ENCODE data around the gene AATK. TPM values are rescaled to one million over a fixed set of nuclear protein-coding genes. Genes with fewer than 3 reads are reported as not detected.

AATK gene
- total RNA-seq, 1 experiment from 2014 or later: 0.16 TPM

DNA sequence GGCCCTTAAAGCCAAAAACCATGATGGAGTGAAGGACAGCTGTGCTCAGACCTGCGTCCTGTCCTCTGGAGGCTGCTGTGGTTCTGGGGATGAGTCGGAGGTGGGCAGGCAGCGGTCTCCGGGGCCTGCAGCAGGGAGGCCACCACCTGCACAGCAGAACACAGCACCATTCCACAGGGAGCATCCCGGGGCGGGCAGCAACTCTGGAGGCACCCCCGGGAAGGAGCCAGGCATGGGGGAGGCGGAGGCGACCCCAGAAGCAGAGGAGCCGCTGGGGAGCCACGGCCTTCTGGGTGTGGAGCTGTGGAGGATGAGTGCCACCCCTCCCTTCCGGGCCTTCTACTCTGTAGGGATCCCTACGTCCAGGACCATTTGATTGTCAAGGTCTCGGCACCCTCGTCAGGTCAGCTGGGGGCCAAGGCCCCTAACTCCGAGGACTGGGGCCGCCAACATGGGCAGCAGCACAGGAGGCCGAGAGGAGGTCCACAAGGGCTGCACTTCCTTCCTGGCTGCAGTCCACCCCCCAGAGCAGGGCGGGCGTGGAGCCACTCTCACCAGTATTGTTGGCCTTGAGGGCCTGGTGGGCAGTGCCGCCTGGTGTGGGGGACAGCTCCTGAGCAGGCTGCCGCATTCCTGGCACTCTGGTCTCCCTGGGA lies 32.9 kb upstream of the AATK start:
- no peak for DNase-seq
- Histone ChIP-seq H3K27me3 (no peaks in the 10 kb centered on the region), H3K36me3 (peaks cover 2% of the 10 kb centered on the region), H3K4me3 (no peak overlapping the region), H3K9me3 (no peaks in the 10 kb centered on the region)

DNA sequence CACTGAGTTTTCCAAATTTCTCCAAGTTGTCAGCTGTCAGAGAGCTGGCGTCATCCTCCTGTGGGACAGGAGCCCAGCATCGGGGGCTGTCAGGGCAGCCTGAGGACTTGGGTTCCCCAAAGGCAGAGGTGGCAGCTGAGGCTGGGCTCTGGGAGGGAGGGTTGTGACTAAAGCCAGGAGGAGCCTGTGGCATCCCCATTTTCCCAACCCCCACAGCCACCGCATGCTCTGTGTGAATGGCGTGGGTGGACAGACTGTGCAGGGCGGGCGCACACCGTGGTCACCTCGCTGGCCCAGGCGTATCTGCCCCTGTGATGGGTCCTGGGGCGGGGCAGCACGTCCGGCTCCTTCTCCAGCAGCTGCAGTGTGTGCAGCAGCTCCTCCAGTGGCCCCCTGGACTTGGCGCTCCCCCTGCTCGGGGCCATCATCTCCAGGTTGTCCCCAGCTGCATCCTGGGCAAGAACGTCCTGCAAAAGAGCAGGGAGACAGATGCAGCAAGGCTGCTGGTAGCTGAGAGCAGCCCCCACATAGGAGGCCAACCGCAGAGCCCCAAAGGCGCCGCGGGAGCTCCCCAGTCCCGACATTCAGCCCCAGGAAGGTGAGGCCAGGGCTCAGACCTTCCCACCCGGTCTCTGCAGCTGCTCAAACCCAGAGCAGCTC lies 31.9 kb upstream of the AATK start:
- no peak overlapping the region for H3K4me3 ChIP-seq
- H3K27me3 ChIP-seq: no peaks in the 10 kb centered on the region
- no peak for DNase-seq
- H3K36me3 ChIP-seq: peaks cover 2% of the 10 kb centered on the region
- H3K9me3 ChIP-seq: no peaks in the 10 kb centered on the region

DNA sequence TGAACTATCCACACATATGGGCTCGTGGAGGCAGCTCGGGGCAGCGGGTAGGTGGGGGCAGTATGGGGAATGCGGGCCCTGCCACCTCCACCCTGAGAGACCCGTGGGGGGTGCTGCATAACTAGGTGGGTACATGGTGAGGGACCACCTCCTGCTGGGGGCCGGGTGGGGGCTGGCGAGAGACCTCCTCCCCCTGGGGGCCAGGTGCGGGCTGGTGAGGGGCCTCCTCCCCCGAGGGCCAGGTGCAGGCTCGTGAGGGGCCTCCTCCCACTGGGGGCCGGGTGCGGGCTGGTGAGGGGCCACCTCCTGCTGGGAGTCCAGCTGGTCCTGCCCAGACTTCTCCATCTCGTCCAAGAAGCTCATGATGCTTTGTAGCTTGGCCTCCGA lies 31.4 kb upstream of the AATK start:
- no peak for DNase-seq
- Histone ChIP-seq H3K27me3 (no peaks in the 10 kb centered on the region), H3K4me3 (no peak overlapping the region), H3K9me3 (no peaks in the 10 kb centered on the region), H3K36me3 (peaks cover 2% of the 10 kb centered on the region)

DNA sequence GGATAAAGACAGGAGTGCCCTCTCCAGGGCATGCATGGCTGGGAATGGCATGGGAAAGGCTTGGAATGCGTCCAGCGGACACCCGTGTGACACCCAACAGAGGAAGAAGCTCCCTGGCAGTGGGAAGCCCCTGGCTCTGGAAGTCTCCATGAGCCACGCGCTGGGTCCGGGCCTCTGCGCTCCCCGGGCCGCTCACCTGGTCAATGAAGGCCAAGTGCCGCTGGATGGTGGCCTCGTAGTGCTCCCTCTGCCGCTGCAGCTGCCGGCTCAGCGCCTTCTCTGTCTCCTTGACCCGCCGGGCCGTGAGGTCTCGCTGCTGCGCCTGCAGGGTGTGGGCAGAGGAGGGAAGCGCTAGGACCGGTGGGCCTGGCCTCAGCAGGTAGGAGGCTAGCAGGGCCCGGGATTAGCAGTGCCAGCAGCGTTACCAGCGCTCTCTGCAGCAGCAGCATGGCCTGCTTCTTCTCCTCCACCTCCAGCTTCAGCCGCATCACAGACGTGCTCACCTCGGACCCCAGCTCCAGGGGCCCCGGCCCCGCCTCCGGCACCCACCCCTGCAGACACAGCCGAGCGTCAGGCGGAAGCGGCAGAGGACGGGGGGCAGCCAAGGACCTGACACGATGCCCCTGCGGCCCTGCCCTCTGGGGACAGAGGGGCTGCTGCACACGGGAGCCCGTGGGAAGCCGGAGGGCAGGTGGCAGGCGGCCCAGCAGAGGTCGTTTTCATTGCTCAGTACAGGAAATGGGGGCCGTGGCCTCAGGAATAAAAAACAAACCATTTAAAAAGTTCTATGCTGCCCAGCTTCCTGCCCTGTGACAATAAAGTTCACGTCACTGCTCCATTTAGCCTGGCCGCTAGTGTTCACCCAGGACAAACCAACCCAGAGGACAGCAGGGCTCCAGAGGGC lies 30.7 kb upstream of the AATK start:
- Histone ChIP-seq H3K4me3 (no peak overlapping the region), H3K27me3 (no peaks in the 10 kb centered on the region), H3K9me3 (no peaks in the 10 kb centered on the region), H3K36me3 (peaks cover 2% of the 10 kb centered on the region)
- DNase-seq: no peak

DNA sequence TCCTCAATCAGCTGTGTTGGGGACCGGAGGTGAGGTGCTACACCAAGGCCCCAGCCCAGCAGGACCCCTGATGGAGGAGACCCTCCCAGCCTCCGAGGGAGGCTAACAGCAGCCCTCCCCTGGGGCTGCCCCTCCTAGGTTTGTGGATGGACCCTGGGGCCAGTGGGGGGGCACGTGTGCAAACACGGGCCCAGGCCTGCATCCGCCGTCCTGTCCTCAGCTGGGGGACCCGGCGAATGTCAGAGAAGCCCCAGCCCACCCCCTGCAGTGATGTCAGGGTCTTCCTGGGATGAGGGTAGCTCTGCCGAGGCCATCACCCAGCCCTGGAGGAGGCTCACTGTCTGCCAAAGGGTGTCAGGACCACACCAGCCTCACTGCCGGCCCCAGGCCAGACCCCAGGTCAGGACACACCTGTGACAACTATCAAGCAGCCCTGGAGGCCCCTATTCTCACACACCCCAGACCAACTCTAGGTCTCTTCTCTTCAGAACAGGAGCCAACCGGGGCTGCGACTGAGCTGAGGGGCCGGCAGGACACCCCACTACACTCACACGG lies 30.0 kb upstream of the AATK start:
- no peak for DNase-seq
- Histone ChIP-seq H3K9me3 (no peaks in the 10 kb centered on the region), H3K36me3 (peaks cover 2% of the 10 kb centered on the region; the same call in 1 of the 2 replicates), H3K4me3 (no peak overlapping the region), H3K27me3 (no peaks in the 10 kb centered on the region)

DNA sequence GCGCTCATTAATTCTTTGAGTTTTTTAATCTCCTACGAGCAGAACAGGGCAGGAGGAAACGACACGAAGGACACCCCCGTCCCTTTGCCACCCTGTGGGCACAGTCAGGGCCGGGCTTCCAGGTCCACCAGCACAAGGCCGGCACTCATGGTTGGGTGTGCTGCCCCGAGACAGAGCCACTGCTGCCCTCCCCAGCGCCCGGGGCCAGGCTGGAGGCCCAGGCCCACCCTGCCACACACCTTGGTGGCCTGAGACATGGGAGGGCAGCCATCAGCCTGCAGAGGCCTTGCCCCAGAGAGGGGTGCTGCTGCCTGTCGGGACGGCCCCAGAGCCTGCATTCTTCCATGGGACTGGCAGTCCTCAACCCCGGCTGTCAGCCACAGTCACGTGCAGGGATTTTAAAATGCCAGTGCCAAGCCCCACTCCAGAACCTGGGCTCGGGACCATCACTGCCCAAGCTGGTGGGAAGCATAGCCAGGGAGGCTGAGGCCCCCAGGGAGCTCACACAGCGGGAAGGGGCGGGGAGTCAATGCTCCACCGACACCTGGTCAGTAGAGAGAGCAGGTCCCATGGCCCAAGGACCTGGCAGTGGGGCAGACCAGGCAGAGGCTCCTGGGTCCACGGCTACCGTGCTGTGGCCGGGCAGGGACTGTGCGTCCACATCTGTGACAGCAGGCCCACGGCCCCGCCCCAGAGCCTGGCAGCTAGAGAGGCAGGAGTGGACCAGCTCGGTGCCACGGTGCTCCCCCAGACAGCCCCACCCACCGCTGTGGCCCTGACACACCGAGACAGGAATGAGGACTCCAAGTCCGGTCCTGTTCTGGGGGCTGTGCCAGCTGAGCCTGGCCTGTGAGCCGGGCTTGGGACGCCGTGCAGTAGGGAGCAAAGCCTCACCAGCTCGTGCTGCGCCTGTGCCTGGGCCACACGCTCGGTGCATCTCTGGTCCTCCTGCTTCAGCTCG lies 29.2 kb upstream of the AATK start:
- H3K36me3 ChIP-seq: no peaks in the 10 kb centered on the region; the same call in 1 of the 2 replicates
- H3K27me3 ChIP-seq: no peaks in the 10 kb centered on the region
- H3K9me3 ChIP-seq: no peaks in the 10 kb centered on the region
- DNase-seq: no peak
- H3K4me3 ChIP-seq: no peak overlapping the region

DNA sequence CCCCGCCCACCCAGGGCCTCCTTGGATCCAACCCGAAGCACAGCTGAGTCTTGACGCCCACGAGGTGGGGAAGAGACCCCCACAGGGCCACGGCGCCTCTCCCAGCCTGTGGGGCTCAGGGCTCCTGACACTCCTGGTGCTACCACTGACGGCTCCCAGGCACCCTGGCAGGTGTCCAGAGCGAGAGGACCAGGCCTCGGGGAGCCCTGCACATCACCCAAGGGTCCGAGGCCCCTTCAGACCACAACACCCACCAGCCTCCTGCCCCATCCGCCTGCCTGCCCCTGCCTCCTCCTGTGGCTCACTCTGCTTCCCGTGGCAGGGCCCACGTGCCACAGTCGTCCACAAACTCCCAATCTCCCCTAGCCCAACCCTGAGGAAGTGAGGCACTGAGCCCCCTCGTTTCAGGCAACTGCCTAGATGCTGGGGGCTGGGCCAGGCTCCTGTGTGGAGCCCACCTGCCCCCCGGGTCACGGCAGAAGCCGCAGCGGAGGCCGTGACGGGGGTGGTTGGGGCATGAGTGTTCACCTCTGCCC lies 28.3 kb upstream of the AATK start:
- H3K36me3 ChIP-seq: no peaks in the 10 kb centered on the region; the same call in 1 of the 2 replicates
- H3K4me3 ChIP-seq: no peak overlapping the region

DNA sequence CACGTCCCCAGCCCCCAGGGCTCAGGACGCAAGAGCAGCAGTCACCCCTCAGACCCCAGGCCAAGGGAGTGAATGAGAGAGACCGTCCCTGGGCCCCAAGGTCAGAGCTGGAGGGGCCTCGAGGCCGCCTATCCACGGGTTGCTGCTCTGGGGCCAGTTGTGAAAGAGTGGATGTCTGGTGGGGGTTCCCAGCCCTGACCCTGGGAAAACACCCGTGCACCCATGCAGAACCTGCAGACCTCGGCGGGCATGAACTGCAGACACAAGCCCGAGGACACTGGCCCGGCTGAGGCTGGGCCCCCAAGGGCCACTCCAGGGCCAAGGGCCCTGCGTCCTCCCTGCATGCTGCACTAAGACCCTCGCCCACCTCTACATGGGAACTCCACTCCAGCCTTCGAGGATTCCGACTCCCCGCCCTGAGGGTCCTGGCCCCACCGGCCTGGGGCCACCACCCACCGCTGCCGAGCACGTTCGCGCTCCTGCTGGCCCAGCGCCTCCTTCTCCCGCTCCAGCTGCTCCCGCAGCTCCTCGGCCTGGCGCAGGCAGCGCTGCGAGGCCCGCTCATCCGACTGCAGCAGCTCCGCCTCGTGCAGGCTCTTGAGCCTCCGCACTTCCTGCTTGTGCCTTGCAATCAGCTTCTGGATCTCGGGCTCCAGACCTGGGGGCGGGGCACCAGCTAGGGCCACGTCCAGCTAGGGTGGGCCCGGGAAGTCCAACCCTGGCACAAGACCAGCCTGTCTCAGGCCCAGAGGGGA lies 27.6 kb upstream of the AATK start:
- Histone ChIP-seq H3K27me3 (no peaks in the 10 kb centered on the region), H3K36me3 (no peaks in the 10 kb centered on the region; the same call in 1 of the 2 replicates), H3K9me3 (no peaks in the 10 kb centered on the region), H3K4me3 (no peak overlapping the region)
- no peak for DNase-seq

More for the DNA sequence above, 28.3 kb upstream of the AATK start:
- DNase-seq: no peak
- Histone ChIP-seq H3K27me3 (no peaks in the 10 kb centered on the region), H3K9me3 (no peaks in the 10 kb centered on the region)

DNA sequence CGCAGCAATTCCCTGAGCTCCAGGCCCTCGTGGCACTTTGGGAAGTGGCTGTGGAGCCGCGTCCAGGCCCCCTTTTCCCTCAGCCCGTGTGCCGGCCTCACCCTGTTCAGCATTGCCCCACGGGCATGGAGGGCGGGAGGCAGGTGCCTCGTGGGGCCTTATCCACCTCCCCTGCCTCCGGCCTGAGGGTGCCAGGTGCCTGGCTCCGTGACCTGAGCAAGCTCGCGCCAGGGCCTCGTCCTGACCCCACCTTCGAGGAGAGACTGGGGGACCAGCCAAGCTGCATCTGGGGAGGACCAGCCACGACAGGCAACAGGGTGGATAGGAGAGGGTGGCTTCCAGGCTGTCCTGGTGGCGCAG lies 27.0 kb upstream of the AATK start:
- no peak for DNase-seq
- no peaks in the 10 kb centered on the region; the same call in 1 of the 2 replicates for H3K36me3 ChIP-seq
- no peak overlapping the region for H3K4me3 ChIP-seq
- no peaks in the 10 kb centered on the region for H3K9me3 ChIP-seq
- H3K27me3 ChIP-seq: no peaks in the 10 kb centered on the region

DNA sequence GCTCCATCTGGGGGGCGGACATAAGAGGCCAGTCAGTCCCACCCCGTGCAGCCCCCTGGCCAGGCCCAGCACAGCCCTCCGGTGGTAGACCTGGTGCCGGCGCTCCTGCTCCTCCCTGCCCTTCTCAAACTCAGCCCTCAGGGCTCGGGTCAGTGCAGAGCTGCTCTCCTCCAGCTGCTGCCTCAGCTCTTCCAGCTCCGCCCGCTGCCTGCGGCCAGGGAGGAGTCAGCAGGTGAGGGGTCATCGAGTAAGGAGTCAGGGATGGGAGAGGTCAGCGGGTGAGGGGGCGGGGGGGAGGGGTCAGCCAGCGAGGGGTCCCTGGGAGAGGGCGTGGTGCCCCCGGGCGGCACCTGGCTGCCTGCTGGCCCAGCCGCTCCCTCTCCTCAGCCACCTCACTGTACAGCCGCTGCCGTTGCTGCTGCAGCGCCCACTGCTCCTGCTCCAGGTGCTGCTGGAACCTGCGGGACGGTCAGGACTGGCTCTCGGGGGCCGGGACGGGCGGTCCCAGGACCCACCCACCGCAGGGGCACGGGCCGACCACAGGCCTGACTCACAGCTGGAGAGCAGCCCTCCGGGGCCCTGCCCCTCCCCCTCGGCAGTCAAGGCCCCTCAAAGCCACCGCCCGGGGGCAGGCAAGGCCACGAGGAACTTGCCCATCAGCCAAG lies 26.5 kb upstream of the AATK start:
- no peak for DNase-seq
- no peaks in the 10 kb centered on the region; the same call in 1 of the 2 replicates for H3K36me3 ChIP-seq
- H3K4me3 ChIP-seq: no peak overlapping the region
- H3K9me3 ChIP-seq: no peaks in the 10 kb centered on the region
- H3K27me3 ChIP-seq: no peaks in the 10 kb centered on the region

DNA sequence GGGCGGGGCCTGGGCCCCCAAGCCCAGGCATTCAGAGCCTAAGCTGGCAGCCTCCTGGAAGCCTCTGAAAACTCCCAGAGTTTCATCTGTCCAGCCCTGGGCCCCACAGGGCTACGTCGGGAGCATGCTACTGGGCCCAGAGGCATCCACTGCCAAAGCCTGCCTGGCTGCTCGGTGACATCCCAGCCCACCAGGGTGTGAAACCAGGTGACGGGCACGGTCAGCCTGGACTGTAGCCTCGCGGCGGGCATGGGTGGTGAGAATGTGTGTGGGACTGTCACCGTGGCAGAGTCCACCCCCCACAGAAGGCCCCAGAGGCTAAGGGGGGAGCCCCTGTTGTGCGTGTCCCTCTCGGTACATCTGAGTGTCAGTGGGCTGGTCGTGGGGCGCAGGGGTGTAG lies 25.6 kb upstream of the AATK start:
- no peaks in the 10 kb centered on the region; the same call in 1 of the 2 replicates for H3K36me3 ChIP-seq
- H3K4me3 ChIP-seq: no peak overlapping the region
- H3K9me3 ChIP-seq: no peaks in the 10 kb centered on the region
- DNase-seq: no peak
- no peaks in the 10 kb centered on the region for H3K27me3 ChIP-seq

DNA sequence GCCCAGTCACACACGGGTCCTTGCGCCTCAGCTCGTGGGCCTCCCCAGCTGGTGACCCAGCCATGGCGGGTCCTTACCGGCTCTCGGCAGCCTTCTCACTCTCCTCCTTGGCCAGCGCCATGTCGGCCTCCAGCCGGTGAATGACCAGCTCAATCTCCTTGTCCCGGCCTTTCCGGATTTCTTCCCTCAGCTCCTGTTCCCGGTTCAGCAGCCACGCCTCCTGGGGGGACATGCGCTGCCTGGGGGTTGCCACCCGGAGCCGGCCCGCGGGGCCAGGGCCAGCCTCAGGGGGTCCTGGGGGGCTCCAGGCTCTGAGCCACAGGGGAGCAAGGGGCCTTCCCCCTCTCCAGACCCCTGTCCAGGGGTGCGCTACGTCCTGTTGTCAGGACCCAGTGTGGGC lies 25.1 kb upstream of the AATK start:
- no peak overlapping the region for H3K4me3 ChIP-seq
- no peaks in the 10 kb centered on the region for H3K27me3 ChIP-seq
- no peaks in the 10 kb centered on the region; the same call in 1 of the 2 replicates for H3K36me3 ChIP-seq

DNA sequence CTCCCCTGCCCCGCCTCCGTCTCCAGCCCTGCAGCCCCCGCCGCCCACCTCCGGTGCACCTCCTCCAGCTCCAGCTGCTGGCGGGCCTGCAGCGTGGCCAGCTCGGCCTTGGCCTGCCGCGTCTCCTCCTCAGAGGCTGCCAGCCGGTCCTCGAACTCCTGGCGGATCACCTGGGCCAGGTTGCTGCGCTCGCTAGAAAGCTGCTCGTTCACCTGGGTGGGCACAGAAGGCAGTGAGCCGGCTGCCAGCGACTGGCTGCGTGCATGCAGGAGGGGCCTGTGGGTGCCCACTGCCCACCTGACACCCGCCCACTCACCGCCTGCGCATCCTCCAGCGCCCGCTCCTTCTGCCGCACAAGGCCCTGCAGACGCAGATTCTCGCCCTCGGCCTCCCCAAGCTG lies 24.6 kb upstream of the AATK start:
- Histone ChIP-seq H3K4me3 (no peak overlapping the region), H3K36me3 (no peaks in the 10 kb centered on the region; the same call in 1 of the 2 replicates), H3K27me3 (no peaks in the 10 kb centered on the region), H3K9me3 (no peaks in the 10 kb centered on the region)
- DNase-seq: no peak

More for the DNA sequence above, 25.1 kb upstream of the AATK start:
- DNase-seq: no peak
- no peaks in the 10 kb centered on the region for H3K9me3 ChIP-seq

DNA sequence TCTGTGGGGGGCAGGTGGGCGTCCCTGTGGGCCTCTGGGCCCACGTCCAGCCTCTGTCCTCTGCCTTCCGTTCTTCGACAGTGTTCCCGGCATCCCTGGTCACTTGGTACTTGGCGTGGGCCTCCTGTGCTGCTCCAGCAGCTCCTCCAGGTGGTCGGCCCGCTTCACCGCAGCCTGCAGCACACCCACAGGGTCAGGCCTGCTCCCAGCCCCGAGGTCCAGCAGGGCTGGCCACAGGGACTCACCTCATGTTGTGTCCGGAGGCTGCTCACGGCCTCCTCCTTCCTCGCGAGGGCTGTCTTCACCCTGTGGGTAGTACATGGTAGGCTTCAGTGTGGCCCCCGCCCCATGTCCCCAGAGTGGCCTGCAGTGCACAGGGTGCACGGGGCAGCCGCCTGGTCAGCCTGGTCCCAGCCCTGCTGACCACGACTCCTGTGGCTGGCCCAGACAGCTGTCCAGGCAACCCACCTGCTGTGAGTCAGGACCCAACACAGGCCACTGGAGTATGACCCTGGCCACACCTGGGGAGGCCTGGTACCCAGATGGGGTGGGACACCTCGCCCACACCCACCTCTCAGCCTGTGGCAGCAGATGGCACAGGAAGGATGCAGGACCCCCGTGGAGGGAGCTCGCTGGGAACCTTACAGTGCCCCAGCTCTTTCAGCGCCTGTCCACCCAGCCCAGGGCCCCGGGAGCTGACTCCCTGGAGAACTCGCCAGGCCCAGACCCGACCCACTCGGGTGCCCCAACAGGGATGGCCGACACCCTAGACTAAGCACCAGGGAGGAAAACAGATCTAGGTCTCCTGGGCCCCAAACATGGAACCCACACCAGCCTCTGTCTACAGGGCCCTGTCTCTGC lies 23.9 kb upstream of the AATK start:
- no peak overlapping the region for H3K4me3 ChIP-seq
- DNase-seq: peak; percentile 28
- H3K9me3 ChIP-seq: no peaks in the 10 kb centered on the region
- H3K36me3 ChIP-seq: no peaks in the 10 kb centered on the region; the same call in 1 of the 2 replicates
- H3K27me3 ChIP-seq: no peaks in the 10 kb centered on the region

Measured in MG63 (cell line).